Ovary (tissue), 3 donors: ENCODE data around the gene PPP3R2.

Experiments
- CTCF ChIP-seq, 3 donors: fragments of 450-650 bp in 2 of 3; fragments of 200-600 bp in 1 of 3; IDR thresholded peaks; one replicate each; pipeline versions ENCODE4 v1.5.1 to v1.8.0; 2016 to 2022; ENCODE audit warnings: antibody characterized with exemption in 3 of 3, mild to moderate bottlenecking in 1 of 3
- EP300 ChIP-seq: sonication (generic); formaldehyde crosslinking; IDR thresholded peaks from one replicate; pipeline ENCODE4 v1.6.1; 2017; ENCODE audit warnings: antibody characterized with exemption
- POLR2A ChIP-seq: fragments of 450-650 bp; IDR thresholded peaks from one replicate; pipeline ENCODE4 v1.6.1; 2017; ENCODE audit warnings: antibody characterized with exemption, mild to moderate bottlenecking, moderate library complexity
- donor health status: DM: no; HTN: no; CAD: no.

GRCh38 chr9:101626295-101626694 is 31.5 kb upstream of the PPP3R2 start:
- TF ChIP-seq POLR2A (no peak), CTCF (IDR thresholded peaks at IDR 0.05) (no peak), EP300 (no peak)
